K562 (cell line): ENCODE data around the gene REC8. TPM values are rescaled to one million over a fixed set of nuclear protein-coding genes. Genes with fewer than 3 reads are reported as not detected.

Experiments used
- BRD9 ChIP-seq: fragments of 450-650 bp; IDR thresholded peaks from 2 replicates; pipeline ENCODE4 v1.6.1; 2018; ENCODE audit warnings: low read depth; ENCODE audit not compliant: partially characterized antibody
- CBX2 ChIP-seq: fragments of 200-600 bp; sonication (generic); IDR thresholded peaks from one replicate; pipeline ENCODE4 v1.6.1; 2012; ENCODE audit warnings: mild to moderate bottlenecking, low read length, inconsistent platforms; ENCODE audit not compliant: insufficient read depth, poor library complexity, severe bottlenecking
- DNMT1 ChIP-seq: fragments of 450-650 bp; IDR thresholded peaks from 2 replicates; pipeline ENCODE4 v1.6.1; 2016; ENCODE audit warnings: antibody characterized with exemption, mild to moderate bottlenecking
- HNRNPH1 ChIP-seq: fragments of 200-400 bp; formaldehyde crosslinking; optimal IDR thresholded peaks from 2 replicates; pipeline ENCODE3; 2017; ENCODE audit warnings: low read depth, mild to moderate bottlenecking, low read length, moderate library complexity
- JUN ChIP-seq, 2 experiments: sonication (generic) in 1 of 2; formaldehyde crosslinking in 1 of 2; IDR thresholded peaks; 2 replicates each; pipeline versions ENCODE4 v1.6.1 to v1.8.0; 2012 to 2022; ENCODE audit warnings: borderline replicate concordance in 2 of 2, mild to moderate bottlenecking in 2 of 2, improper control_type of control experiment in 1 of 2, low read depth in 1 of 2, low read length in 1 of 2, missing genetic modification reagents in 1 of 2
- PCBP2 ChIP-seq: fragments of 200-400 bp; formaldehyde crosslinking; IDR thresholded peaks from 2 replicates; pipeline ENCODE4 v1.6.1; 2018; ENCODE audit warnings: low read length, low read depth, mild to moderate bottlenecking, moderate library complexity; ENCODE audit not compliant: poor library complexity, severe bottlenecking
- PHF8 ChIP-seq: fragments of 200-600 bp; sonication (generic); IDR thresholded peaks from 2 replicates; pipeline ENCODE4 v1.6.1; 2012; ENCODE audit warnings: mixed run types, mild to moderate bottlenecking, inconsistent platforms, low read length, moderate library complexity, borderline replicate concordance
- PPARD ChIP-seq: fragments of 250-450 bp; sonication (Bioruptor Pico); IDR thresholded peaks from 2 replicates; pipeline ENCODE4 v1.8.0; 2022; ENCODE audit warnings: inconsistent platforms, mild to moderate bottlenecking, moderate library complexity
- SMC3 ChIP-seq: conservative IDR thresholded peaks from 2 replicates; pipeline ENCODE4 v1.6.1; 2011; ENCODE audit warnings: low read depth, low read length, improper control_type of control experiment; ENCODE audit not compliant: insufficient read depth
- SPI1 ChIP-seq: IDR thresholded peaks from 2 replicates; pipeline ENCODE4 v1.6.1; 2011; ENCODE audit warnings: low read depth, low read length, control low read depth, borderline replicate concordance
- ZNF57 ChIP-seq: fragments of 450-650 bp; formaldehyde crosslinking; IDR thresholded peaks from 2 replicates; pipeline ENCODE4 v1.4.0; 2020; ENCODE audit warnings: mild to moderate bottlenecking, moderate library complexity
- ZNF699 ChIP-seq: fragments of 250-450 bp; sonication (Bioruptor Pico); IDR thresholded peaks from 2 replicates; pipeline ENCODE4 v1.8.0; 2021; ENCODE audit warnings: mild to moderate bottlenecking, moderate library complexity; ENCODE audit not compliant: insufficient replicate concordance
- polyA plus RNA-seq, 8 experiments: library from polyadenylated mRNA; depleted of rRNA in 4 of 8; stranded (reverse) in 5 of 8; unstranded in 3 of 8; fragments of >200 nt; fragmentation: Nextera tagmentation in 2 of 8; fragmentation: Illumina TruSeq in 1 of 8; extraction: Ambion mirVana in 2 of 8; extraction: Trizol in 1 of 8; gene quantifications; 2 replicates each; pipeline versions ENCODE4 v1.2.1 to v1.2.3, GENCODE V29; 2011 to 2014; ENCODE audit warnings: inconsistent platforms in 1 of 8, missing spikeins in 1 of 8
- total RNA-seq, 7 experiments: library from RNA; depleted of rRNA in 6 of 7; stranded (reverse); fragments of >200 nt in 6 of 7; fragmentation: Illumina TruSeq in 2 of 7; extraction: Trizol in 2 of 7; gene quantifications; 2 replicates each; pipeline versions ENCODE4 v1.2.1 to v1.2.3, GENCODE V29; 2011 to 2021; ENCODE audit warnings: low replicate concordance in 1 of 7
- TF ChIP-seq, protein P1 (sequence below): fragments of 250-450 bp; sonication (Bioruptor Pico); IDR thresholded peaks from 2 replicates; pipeline ENCODE4 v1.8.0; 2022; ENCODE audit warnings: moderate library complexity, mild to moderate bottlenecking, inconsistent platforms
- TF ChIP-seq, protein P2 (sequence below): fragments of 450-650 bp; formaldehyde crosslinking; IDR thresholded peaks from 2 replicates; pipeline ENCODE4 v1.4.0; 2020; ENCODE audit warnings: mild to moderate bottlenecking, moderate library complexity
- TF ChIP-seq, protein P3 (sequence below): sonication (generic); formaldehyde crosslinking; IDR thresholded peaks from 2 replicates; pipeline ENCODE4 v1.8.0; 2023; ENCODE audit warnings: mild to moderate bottlenecking, missing genetic modification reagents
- TF ChIP-seq, protein P4 (sequence below), 2 experiments: fragments of 200-800 bp in 1 of 2; sonication (Bioruptor generic) in 1 of 2; sonication (generic) in 1 of 2; formaldehyde crosslinking in 1 of 2; IDR thresholded peaks in 1 of 2; conservative IDR thresholded peaks in 1 of 2; 2 replicates each; pipeline versions ENCODE4 v1.5.0 to v1.6.1; 2016 to 2020; ENCODE audit warnings: missing compliant biosample characterization in 1 of 2, missing genetic modification characterization in 1 of 2, missing genetic modification reagents in 1 of 2

Gene REC8
- total and polyA plus RNA-seq, 9 of the 15 experiments (the other 6 are each of a cell fraction or from before 2014, with no cell fraction given) = 0.11 to 2.5 (median 0.85) TPM

DNA sequence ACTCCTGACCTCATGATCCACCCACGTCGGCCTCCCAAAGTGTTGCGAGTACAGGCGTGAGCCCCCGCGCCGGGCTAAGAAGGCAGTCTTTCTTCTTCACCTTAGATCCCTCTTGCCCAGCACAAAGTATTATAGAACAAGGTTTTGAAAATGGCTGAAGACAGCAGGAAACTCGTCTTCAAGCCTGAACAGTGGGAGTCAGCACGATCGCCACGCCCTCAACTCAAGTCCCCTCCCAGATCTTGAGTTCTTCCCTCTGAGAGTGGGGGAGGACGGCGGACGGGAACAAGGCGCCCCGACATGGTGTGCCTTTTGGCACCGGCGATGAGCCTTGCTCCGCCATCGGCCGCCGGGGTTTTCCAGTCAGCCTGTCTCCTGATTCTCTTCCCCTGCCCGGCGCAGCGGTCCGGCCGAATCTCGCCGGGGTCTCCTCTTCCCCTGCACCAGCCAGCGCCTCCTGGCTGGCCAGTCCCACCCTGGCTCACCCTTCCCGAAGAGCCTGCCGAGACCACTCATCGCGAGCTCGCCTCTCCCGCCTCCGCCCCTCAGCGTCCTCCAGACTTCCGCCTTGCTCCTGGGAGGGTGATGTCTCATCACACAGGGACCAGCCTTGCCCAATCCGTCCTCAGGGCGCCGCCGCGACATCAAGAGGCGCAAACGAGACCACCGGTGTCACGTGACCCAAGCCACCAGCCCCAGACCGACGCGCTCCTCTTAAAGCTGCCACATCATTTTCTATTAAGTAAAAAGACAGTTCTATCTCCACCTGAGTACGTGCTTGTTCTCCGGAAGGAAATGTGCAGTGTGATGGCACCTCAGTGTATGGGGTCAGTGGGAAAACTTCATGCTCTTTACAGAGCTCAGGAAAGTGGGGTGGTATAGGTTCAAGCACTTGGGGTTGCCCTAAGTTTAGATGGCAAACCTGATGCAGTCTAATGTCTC is 41.3 kb downstream of the REC8 start, which contains the start of gene CHMP4A (continued):
- TF ChIP-seq, protein P1, sequence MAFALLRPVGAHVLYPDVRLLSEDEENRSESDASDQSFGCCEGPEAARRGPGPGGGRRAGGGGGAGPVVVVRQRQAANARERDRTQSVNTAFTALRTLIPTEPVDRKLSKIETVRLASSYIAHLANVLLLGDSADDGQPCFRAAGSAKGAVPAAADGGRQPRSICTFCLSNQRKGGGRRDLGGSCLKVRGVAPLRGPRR (CRISPR knock-in tag) = no peak
- TF ChIP-seq, protein P2, sequence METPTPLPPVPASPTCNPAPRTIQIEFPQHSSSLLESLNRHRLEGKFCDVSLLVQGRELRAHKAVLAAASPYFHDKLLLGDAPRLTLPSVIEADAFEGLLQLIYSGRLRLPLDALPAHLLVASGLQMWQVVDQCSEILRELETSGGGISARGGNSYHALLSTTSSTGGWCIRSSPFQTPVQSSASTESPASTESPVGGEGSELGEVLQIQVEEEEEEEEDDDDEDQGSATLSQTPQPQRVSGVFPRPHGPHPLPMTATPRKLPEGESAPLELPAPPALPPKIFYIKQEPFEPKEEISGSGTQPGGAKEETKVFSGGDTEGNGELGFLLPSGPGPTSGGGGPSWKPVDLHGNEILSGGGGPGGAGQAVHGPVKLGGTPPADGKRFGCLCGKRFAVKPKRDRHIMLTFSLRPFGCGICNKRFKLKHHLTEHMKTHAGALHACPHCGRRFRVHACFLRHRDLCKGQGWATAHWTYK (CRISPR knock-in tag) = peak; percentile 57; the same call in 1 of the 2 replicates
- TF ChIP-seq PHF8 (peak; percentile 91), JUN (IDR thresholded peaks at IDR 0.05; ENCODE audit: borderline replicate concordance, low read depth, low read length) (no peak), JUN (CRISPR knock-in tag; IDR thresholded peaks at IDR 0.05; ENCODE audit: borderline replicate concordance) (no peak), PCBP2 (no peak), PPARD (CRISPR knock-in tag) (no peak), CBX2 (no peak), DNMT1 (no peak), ZNF57 (CRISPR knock-in tag) (peak; percentile 41; the same call in 1 of the 2 replicates), BRD9 (peak; percentile 47), SMC3 (peak; percentile 8; the same call in 1 of the 2 replicates), SPI1 (no peak), ZNF699 (CRISPR knock-in tag) (no peak), HNRNPH1 (no peak)
- TF ChIP-seq, protein P3, sequence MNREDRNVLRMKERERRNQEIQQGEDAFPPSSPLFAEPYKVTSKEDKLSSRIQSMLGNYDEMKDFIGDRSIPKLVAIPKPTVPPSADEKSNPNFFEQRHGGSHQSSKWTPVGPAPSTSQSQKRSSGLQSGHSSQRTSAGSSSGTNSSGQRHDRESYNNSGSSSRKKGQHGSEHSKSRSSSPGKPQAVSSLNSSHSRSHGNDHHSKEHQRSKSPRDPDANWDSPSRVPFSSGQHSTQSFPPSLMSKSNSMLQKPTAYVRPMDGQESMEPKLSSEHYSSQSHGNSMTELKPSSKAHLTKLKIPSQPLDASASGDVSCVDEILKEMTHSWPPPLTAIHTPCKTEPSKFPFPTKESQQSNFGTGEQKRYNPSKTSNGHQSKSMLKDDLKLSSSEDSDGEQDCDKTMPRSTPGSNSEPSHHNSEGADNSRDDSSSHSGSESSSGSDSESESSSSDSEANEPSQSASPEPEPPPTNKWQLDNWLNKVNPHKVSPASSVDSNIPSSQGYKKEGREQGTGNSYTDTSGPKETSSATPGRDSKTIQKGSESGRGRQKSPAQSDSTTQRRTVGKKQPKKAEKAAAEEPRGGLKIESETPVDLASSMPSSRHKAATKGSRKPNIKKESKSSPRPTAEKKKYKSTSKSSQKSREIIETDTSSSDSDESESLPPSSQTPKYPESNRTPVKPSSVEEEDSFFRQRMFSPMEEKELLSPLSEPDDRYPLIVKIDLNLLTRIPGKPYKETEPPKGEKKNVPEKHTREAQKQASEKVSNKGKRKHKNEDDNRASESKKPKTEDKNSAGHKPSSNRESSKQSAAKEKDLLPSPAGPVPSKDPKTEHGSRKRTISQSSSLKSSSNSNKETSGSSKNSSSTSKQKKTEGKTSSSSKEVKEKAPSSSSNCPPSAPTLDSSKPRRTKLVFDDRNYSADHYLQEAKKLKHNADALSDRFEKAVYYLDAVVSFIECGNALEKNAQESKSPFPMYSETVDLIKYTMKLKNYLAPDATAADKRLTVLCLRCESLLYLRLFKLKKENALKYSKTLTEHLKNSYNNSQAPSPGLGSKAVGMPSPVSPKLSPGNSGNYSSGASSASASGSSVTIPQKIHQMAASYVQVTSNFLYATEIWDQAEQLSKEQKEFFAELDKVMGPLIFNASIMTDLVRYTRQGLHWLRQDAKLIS = 0 out of 2 replicates have a peak, but pooled peaks have one; percentile 45
- TF ChIP-seq, protein P4, sequence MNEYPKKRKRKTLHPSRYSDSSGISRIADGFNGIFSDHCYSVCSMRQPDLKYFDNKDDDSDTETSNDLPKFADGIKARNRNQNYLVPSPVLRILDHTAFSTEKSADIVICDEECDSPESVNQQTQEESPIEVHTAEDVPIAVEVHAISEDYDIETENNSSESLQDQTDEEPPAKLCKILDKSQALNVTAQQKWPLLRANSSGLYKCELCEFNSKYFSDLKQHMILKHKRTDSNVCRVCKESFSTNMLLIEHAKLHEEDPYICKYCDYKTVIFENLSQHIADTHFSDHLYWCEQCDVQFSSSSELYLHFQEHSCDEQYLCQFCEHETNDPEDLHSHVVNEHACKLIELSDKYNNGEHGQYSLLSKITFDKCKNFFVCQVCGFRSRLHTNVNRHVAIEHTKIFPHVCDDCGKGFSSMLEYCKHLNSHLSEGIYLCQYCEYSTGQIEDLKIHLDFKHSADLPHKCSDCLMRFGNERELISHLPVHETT (CRISPR knock-in tag; conservative IDR thresholded peaks at IDR 0.05 in 1 of 2, IDR thresholded peaks at IDR 0.05 in 1 of 2) = 0 out of 4 replicates have a peak, but pooled peaks of 1 of the 2 experiments have one; percentile 42
